ENCODE measurements around the gene FOXL2.

DNA sequence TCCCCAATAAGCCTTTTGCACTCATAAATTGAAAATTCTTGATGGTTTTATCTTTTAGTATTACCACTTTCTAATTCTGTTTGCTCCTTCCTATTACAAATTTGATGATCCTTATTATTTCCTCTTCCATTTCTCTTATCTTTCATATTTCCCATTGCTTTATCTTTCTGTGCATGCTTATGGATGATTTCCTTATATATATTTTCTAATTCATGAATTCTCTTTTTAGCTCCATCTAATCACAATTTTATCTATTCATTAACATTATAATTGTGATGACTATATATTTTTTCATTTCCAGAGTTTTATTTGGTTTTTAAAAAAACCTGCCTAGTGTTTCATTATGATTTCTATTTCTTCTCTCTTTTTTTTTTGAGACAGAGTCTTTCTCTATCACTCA, 18.0 kb upstream of the FOXL2 start:
- TF ChIP-seq SPI1 (IDR thresholded peaks at IDR 0.05; ENCODE audit: borderline replicate concordance, insufficient read depth, low read depth, low read length): no peak
- TF ChIP-seq POLR2AphosphoS5 (IDR thresholded peaks at IDR 0.05; ENCODE audit: low read length): no peak
- no peak for TF ChIP-seq HSF1 (IDR thresholded peaks at IDR 0.05; ENCODE audit: low read depth, low read length)
